HepG2 (cell line): ENCODE measurements around the gene TMIGD2.

Experiments
- BRCA1 ChIP-seq: sonication (generic); formaldehyde crosslinking; IDR thresholded peaks from 2 replicates; pipeline ENCODE4 v1.4.0; 2020; ENCODE audit warnings: missing genetic modification reagents
- EZH2 ChIP-seq: conservative IDR thresholded peaks from 2 replicates; pipeline ENCODE4 v1.6.1; 2012; ENCODE audit warnings: mild to moderate bottlenecking, low read depth, low read length, moderate library complexity
- FOSL2 ChIP-seq: sonication (generic); formaldehyde crosslinking; IDR thresholded peaks from 2 replicates; pipeline ENCODE4 v1.4.0; 2020; ENCODE audit warnings: missing genetic modification reagents
- JUN ChIP-seq: sonication (generic); formaldehyde crosslinking; IDR thresholded peaks from 2 replicates; pipeline ENCODE4 v1.4.0; 2020; ENCODE audit warnings: mild to moderate bottlenecking, missing genetic modification reagents
- RAD21 ChIP-seq: fragments of 450-650 bp; formaldehyde crosslinking; IDR thresholded peaks from 2 replicates; pipeline ENCODE4 v1.5.0; 2020; ENCODE audit warnings: mild to moderate bottlenecking
- SMAD1 ChIP-seq: sonication (generic); formaldehyde crosslinking; IDR thresholded peaks from 2 replicates; pipeline ENCODE4 v1.4.0; 2020; ENCODE audit warnings: missing genetic modification reagents, low read depth, mild to moderate bottlenecking, borderline replicate concordance
- TAF1 ChIP-seq: sonication (generic); formaldehyde crosslinking; IDR thresholded peaks from 2 replicates; pipeline ENCODE4 v1.4.0; 2020; ENCODE audit warnings: missing genetic modification reagents
- ZMYM3 ChIP-seq: sonication (generic); formaldehyde crosslinking; IDR thresholded peaks from 2 replicates; pipeline ENCODE4 v1.5.1; 2020; ENCODE audit warnings: mild to moderate bottlenecking, missing genetic modification reagents
- ZNF350 ChIP-seq: sonication (generic); formaldehyde crosslinking; IDR thresholded peaks from 2 replicates; pipeline ENCODE4 v1.4.0; 2020; ENCODE audit warnings: mild to moderate bottlenecking, low read depth, missing genetic modification reagents, borderline replicate concordance
- ZNF589 ChIP-seq: sonication (generic); formaldehyde crosslinking; conservative IDR thresholded peaks from 2 replicates; pipeline ENCODE4 v1.8.0; 2022; ENCODE audit warnings: mild to moderate bottlenecking, moderate library complexity, missing genetic modification reagents
- TF ChIP-seq, protein P1 (sequence below): sonication (generic); formaldehyde crosslinking; IDR thresholded peaks from 2 replicates; pipeline ENCODE4 v1.9.0; 2021; ENCODE audit warnings: missing genetic modification reagents, borderline replicate concordance
- TF ChIP-seq, protein P2 (sequence below): sonication (generic); formaldehyde crosslinking; IDR thresholded peaks from 2 replicates; pipeline ENCODE4 v1.5.0; 2020; ENCODE audit warnings: missing genetic modification reagents
- TF ChIP-seq, protein P3 (sequence below): sonication (generic); formaldehyde crosslinking; IDR thresholded peaks from 2 replicates; pipeline ENCODE4 v1.4.0; 2020; ENCODE audit warnings: mild to moderate bottlenecking, missing genetic modification reagents

DNA sequence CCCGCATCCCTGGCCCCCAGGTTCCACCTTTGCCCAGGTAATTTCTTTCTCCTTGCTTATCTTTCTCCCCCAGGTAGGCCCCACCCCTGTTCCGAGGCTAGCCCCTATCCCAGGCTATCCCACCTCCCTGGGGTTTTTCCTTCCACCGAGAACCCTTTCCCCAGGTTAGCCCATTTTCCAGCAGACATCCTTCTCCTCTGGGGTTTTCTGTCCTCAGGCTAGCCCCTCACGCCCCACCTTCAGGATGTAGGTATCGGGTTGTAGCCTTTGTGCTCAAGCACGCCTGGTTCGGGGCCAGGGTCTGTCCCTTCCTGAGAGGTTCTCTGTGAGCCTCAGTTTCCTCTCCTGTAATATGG is 3.0 kb upstream of the TMIGD2 start:
- TF ChIP-seq JUN (CRISPR knock-in tag) (no peak), ZNF589 (CRISPR knock-in tag) (no peak), FOSL2 (CRISPR knock-in tag) (no peak), EZH2 (no peak), ZMYM3 (CRISPR knock-in tag) (no peak), RAD21 (CRISPR knock-in tag) (no peak), ZNF350 (CRISPR knock-in tag) (no peak), BRCA1 (no peak), SMAD1 (no peak), TAF1 (CRISPR knock-in tag) (no peak)
- TF ChIP-seq, protein P1, sequence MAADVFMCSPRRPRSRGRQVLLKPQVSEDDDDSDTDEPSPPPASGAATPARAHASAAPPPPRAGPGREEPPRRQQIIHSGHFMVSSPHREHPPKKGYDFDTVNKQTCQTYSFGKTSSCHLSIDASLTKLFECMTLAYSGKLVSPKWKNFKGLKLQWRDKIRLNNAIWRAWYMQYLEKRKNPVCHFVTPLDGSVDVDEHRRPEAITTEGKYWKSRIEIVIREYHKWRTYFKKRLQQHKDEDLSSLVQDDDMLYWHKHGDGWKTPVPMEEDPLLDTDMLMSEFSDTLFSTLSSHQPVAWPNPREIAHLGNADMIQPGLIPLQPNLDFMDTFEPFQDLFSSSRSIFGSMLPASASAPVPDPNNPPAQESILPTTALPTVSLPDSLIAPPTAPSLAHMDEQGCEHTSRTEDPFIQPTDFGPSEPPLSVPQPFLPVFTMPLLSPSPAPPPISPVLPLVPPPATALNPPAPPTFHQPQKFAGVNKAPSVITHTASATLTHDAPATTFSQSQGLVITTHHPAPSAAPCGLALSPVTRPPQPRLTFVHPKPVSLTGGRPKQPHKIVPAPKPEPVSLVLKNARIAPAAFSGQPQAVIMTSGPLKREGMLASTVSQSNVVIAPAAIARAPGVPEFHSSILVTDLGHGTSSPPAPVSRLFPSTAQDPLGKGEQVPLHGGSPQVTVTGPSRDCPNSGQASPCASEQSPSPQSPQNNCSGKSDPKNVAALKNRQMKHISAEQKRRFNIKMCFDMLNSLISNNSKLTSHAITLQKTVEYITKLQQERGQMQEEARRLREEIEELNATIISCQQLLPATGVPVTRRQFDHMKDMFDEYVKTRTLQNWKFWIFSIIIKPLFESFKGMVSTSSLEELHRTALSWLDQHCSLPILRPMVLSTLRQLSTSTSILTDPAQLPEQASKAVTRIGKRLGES, result no peak
- TF ChIP-seq, protein P2, sequence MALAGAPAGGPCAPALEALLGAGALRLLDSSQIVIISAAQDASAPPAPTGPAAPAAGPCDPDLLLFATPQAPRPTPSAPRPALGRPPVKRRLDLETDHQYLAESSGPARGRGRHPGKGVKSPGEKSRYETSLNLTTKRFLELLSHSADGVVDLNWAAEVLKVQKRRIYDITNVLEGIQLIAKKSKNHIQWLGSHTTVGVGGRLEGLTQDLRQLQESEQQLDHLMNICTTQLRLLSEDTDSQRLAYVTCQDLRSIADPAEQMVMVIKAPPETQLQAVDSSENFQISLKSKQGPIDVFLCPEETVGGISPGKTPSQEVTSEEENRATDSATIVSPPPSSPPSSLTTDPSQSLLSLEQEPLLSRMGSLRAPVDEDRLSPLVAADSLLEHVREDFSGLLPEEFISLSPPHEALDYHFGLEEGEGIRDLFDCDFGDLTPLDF (CRISPR knock-in tag), result no peak
- TF ChIP-seq, protein P3, sequence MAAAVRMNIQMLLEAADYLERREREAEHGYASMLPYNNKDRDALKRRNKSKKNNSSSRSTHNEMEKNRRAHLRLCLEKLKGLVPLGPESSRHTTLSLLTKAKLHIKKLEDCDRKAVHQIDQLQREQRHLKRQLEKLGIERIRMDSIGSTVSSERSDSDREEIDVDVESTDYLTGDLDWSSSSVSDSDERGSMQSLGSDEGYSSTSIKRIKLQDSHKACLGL (CRISPR knock-in tag), result no peak
